GM12864 (cell line): ENCODE measurements around the gene BLMH.
"Not testable (repeated sequence)": the region's sequence is repeated elsewhere in the genome, so short reads cannot be mapped to it uniquely, and the experiment has no call there.

Experiments
- DNase-seq: peaks from one replicate; pipeline ENCODE4 v3.0.0-alpha.2; 2011; ENCODE audit warnings: low read depth
- H3K4me3 ChIP-seq: 2 replicates; pipeline ENCODE4 v1.5.1; 2011; ENCODE audit warnings: mild to moderate bottlenecking, low read depth, low read length, control low read depth
- TF ChIP-seq, protein P1 (sequence below): IDR thresholded peaks from 2 replicates; pipeline ENCODE4 v1.5.1; 2011; ENCODE audit warnings: low read depth, mild to moderate bottlenecking, moderate library complexity, low read length, control low read depth, inconsistent platforms; ENCODE audit errors: missing control alignments

BLMH gene

GRCh38 chr17:30209930-30210329 lies 81.8 kb downstream of the BLMH start:
- DNase-seq: no peak
- H3K4me3 ChIP-seq: no peak overlapping the region
- TF ChIP-seq, protein P1, sequence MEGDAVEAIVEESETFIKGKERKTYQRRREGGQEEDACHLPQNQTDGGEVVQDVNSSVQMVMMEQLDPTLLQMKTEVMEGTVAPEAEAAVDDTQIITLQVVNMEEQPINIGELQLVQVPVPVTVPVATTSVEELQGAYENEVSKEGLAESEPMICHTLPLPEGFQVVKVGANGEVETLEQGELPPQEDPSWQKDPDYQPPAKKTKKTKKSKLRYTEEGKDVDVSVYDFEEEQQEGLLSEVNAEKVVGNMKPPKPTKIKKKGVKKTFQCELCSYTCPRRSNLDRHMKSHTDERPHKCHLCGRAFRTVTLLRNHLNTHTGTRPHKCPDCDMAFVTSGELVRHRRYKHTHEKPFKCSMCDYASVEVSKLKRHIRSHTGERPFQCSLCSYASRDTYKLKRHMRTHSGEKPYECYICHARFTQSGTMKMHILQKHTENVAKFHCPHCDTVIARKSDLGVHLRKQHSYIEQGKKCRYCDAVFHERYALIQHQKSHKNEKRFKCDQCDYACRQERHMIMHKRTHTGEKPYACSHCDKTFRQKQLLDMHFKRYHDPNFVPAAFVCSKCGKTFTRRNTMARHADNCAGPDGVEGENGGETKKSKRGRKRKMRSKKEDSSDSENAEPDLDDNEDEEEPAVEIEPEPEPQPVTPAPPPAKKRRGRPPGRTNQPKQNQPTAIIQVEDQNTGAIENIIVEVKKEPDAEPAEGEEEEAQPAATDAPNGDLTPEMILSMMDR: no peak

- TF ChIP-seq, protein P1: no peak
- DNase-seq: no peak
- no peak overlapping the region for H3K4me3 ChIP-seq
Measured at GRCh38 chr17:30208214-30208613, 83.5 kb downstream of the BLMH start.

DNA sequence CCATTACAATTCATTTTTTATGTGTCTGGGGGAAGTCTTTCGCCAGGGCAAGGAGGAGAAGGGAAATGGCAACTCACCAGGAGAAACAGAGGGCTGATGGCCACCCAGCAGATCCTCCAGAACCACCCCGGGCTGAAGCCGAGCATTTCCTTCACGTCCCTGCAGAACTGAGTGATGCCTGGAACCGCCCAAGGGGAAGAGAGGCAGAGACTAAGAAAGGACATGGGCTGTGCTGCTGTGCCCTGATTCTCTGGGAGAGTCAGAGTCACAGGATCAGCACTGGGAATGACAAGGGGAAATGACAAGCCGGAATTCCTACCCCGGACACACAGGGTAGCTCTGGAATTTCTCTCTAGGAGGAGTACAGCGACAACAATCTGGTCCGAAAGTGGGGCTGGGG lies 84.1 kb downstream of the BLMH start:
- H3K4me3 ChIP-seq: no peak overlapping the region
- DNase-seq: no peak
- TF ChIP-seq, protein P1: no peak

GRCh38 chr17:30203471-30203981 lies 88.2 kb downstream of the BLMH start:
- no peak overlapping the region for H3K4me3 ChIP-seq
- TF ChIP-seq, protein P1: peak; percentile 18
- no peak for DNase-seq

DNA sequence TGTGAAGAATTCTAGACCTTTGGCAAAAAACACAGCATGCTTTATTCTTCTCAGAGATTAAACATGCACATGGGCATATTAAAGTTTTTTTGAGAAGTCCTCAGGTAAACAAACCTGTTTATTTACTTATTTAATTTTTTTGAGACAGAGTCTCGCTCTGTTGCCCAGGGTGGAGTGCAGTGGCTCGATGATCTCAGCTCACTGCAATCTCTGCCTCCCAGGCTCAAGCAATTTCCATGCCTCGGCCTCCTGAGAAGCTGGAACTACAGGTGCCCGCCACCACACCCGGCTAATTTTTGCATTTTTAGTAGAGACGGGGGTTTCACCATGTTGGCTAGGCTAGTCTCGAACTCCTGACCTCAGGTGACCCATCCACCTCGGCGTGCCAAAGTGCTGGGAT lies 91.1 kb downstream of the BLMH start:
- DNase-seq, H3K4me3 ChIP-seq: not testable (repeated sequence)

DNA sequence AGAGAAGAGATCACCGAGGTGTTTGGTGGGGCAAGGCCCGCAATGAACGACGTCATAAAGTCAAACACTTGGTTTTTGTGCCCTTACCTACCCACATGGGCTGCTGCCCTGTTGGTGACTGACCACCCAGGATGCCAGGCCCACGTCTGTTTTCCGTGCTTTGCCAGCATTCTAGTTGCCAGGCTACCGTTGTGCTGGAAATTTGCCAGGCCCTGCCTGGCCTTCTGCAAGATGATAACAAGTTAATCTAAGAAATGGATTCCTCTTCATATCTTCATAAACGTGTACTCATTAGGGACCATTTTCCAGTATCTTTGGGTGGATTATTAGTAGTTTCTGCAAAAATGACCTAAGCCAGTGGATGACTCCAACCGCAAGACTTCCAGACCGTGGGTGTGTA lies 91.6 kb downstream of the BLMH start:
- H3K4me3 ChIP-seq: no peak overlapping the region
- DNase-seq: no peak
- TF ChIP-seq, protein P1: no peak

GRCh38 chr17:30199600-30199999 lies 92.1 kb downstream of the BLMH start:
- TF ChIP-seq, protein P1: no peak
- DNase-seq: no peak
- no peak overlapping the region for H3K4me3 ChIP-seq
